Dermis microvascular lymphatic vessel endothelial cell (primary cell): ENCODE results near the gene SPPL3. TPM values are rescaled to one million over a fixed set of nuclear protein-coding genes. Genes with fewer than 3 reads are reported as not detected.
A peak's percentile ranks its signal among the peaks of the same experiment; 100 is the strongest.
"Not testable (repeated sequence)": the region's sequence is repeated elsewhere in the genome, so short reads cannot be mapped to it uniquely, and the experiment has no call there.

Source experiments
- DNase-seq, 2 donors: peaks; one replicate each; pipeline versions ENCODE4 v3.0.0 to v3.0.0-alpha.2; 2010; ENCODE audit warnings: low read depth in 2 of 2
- total RNA-seq: library from RNA; depleted of rRNA; stranded (reverse); fragments of >200 nt; gene quantifications from 2 replicates; pipeline ENCODE4 v1.2.1, GENCODE V29; 2014

The SPPL3 gene
- total RNA-seq, 1 donor from 2014 or later = 3.5 TPM

DNA sequence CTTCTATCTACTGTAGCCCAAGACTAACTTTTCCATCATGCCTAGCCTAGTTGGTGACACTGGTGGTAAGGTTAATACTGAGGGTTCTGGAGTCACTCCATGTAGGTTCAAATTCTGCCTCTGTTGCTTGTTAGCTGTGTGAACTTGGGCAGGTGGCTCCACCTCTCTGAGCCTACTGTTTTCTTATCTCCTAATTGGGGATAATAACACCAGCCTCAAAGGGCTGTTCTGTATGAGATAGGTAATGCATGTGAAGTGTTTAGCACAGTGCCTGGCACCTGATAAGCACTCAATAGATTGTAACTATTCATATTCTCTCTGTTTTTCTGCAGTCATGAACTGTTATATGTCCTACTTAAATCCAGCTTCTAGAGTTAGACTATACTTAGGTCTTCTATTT is 17.5 kb upstream of the SPPL3 start:
- DNase-seq = no peak

- DNase-seq = no peak
These were observed 16.0 kb upstream of the SPPL3 start for GRCh38 chr12:120920178-120920577.

DNA sequence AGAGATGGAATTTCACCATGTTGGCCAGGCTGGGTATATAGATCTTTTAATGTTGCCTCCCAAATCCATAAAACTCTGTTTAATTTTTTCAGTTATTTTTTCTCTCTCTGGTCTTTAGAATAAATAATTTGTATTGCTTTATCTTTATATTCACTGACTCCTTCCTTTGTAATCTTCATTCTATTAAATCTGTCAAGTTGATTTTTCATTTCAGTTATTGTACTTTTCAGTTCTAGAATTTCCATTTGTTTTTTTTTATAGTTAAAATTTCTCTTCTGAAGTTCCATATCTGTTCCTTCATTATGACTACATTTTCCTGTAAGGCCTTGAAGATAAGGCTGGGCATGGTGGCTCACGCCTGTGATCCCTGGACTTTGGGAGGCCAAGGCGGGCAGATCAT is 13.6 kb upstream of the SPPL3 start:
- DNase-seq = no peak

- no peak for DNase-seq
These were observed 12.4 kb upstream of the SPPL3 start for GRCh38 chr12:120916561-120916960.

DNA sequence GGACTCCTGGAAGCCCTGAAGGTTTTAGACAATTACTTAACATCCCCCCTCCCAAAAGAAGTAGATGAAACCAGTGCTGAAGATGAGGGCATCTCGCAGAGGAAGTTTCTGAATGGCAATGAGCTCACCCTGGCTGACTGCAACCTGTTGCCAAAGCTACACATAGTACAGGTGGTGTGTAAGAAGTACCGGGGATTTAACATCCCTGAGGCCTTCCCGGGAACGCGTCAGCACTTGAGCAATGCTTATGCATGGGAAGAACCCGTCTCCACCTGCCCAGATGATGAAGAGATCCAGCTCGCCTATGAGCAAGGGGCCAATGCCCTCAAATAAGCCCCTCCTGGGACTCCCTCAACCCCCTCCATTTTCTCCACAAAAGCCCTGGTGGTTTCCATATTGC is 10.6 kb upstream of the SPPL3 start:
- no peak for DNase-seq

DNA sequence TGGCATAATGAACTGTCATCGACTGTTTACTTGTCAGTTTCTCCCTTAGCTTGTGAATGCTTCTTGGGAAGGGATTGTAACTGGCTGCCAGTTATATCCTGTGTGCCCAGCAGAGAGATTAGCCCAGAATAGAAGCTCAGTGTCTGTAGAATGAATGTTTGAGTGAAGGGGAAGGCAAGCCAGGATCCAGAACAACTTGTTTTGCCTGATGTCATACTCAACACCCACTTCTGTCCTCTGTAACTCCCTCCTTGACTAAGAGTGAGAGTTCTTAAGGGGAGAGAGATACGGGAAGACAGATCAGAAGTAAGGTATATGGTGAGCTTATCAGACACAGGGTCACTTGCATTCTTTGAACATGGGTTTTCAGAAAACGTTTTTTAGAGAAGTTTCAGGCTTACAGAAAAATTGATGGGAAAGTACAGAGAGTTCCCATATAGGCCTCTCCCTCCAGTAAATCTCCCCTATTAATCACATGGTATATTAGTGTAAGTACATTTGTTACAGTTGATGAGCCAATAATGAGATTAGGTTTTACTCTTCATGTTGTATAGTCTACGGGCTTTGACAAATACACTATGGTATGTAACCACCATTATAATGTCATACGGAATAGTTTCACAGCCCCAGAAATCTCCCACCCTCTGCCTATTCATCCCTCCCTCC is 5.6 kb upstream of the SPPL3 start:
- DNase-seq = no peak

DNA sequence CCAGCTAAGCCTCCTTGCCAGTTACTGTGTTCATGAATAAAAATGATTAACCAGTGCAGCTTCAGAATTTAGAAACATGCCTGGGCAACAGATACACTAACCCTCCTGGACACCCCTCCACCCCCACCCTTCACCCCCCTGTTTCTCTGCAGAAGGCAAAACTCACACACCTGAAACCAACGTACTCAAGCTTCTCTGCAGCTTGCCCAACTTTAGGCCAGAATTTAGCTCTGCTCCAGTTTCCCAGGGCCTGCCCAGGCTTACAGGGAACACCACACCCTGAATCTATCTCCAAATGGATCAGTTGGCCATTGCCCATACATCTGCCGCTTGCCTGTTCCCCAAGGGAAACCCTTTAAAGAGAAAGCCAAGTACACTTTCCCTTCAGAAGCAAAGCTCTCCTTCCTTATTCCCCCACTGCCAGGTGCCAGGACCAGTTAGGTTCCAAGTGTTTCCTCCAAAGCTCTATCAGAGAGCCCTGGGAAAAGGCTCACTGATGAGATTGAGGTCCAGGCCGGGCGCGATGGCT is 1.8 kb upstream of the SPPL3 start:
- no peak for DNase-seq

DNA sequence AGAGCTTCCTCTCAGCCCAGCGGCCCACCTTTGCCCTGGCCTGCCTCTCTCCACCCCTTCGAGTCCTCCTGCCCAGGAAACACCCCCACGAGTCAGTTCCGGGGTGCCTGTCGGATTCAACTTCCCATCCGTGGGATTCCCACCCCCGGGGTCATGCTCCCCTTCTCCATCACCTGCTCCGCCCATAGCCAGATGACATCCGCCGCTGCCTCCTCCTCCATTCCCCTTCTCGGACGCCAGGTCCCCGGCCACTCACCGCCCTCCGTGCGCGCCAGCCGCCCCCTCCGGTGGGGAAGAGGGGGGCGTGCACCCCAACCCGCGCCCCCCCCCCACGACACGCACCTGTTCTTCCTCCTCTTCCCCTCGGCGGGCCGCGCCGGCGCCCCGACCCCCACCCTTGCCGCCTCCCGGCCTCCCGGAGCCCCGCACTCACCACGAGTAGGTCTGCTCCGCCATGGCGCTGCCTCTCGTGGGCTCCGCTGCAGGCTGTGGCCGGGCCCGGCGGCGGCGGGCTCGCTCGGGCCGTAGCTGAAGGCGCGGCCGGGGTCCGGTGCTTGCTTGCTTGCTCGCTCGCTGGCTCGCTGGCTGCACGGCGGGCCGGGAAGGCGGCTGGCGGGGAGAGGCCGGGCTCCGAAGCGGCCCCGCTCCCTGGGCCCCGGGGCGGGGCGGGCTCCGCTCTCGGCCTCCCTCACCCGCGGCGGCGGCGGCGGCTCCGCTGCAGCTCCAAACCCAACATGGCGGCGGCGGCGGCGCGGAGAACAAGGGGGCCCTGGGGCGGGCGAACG is 554 bp downstream of the SPPL3 start:
- peak in 1 of 2 donors; percentile 49 for DNase-seq

DNA sequence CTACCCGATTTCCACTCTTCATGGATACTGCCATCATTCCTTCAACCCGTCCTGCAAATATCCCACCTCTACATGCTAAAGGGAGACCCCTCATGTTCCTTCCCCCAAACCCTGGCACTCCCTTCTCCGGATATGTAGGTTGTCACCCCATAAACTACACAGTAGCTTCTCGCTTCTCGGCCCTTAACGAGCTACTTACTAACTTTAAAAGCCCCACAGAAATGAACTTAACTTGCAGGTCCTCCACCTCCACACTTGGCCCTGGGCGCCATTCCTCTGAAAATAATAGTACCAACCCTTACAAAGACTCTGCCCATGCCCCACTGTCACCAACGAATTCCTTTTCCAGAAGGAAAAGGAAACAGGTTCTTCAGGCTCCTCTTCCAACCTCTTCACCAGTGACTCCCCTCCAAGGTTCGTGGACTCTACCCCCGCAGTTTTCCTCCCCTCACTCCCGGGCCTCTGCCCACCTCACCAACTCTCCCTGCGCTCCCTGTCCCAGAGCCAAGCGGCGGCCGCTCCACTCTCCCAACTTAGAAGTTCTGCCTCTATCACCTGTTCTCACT is 1.2 kb downstream of the SPPL3 start:
- DNase-seq = no peak

DNA sequence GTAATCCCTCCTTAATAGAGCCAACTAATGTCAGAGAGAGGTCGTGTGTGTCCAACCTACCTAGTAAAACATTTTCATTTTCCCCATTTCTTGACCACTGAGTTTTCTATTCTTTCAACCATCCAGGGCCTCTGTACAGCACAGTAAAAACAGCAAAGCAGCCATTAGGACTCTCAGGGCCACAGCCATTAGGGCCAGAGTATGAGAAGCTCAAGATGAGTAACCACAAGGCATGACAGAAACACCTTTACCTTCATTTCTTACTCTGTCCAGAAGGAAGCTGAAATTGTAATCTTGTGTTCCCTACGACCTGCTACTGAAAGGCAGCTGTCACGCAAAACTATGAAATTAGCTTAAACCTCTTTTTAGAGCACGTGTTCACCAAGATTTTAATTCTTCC is 2.3 kb downstream of the SPPL3 start:
- DNase-seq = no peak

- not testable (repeated sequence) for DNase-seq
These were observed 3.1 kb downstream of the SPPL3 start for GRCh38 chr12:120901101-120901500.

DNA sequence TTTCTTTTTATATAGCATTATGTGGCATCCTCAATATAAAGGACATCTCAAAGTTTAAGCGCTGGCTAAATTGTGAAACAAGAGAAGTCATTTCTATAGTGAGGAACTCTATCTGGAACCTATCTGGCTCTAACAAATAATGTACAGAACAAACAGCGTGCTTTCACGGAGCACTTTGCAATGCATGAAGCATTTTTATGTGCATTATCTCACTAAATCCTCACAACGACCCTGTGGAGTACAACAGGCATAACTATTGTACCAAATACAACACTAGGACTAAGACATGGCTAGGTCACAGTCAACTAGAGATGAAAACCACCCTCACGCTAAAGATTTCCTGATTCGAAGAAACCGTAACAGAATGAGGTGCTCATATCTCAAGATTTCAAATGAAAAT is 8.6 kb downstream of the SPPL3 start:
- DNase-seq = no peak

DNA sequence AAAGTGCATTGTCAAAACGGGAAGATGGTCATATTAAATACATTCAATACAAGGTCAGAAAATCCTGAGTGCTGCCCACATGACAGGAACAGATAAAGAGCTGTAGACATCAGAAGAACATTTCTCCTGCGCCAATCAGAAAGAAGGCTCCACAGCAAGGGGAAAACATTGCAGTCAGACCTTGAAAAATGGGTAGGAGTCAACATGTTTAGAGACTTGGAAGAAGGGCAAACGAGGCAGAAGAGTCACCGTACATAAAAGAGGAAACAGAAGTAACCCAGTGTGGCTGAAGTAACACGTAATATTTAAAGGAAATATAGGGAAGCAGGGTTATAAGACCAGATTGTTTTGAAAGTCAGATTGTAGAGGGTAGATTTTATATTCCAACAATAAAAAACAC is 11.9 kb downstream of the SPPL3 start:
- no peak for DNase-seq

DNA sequence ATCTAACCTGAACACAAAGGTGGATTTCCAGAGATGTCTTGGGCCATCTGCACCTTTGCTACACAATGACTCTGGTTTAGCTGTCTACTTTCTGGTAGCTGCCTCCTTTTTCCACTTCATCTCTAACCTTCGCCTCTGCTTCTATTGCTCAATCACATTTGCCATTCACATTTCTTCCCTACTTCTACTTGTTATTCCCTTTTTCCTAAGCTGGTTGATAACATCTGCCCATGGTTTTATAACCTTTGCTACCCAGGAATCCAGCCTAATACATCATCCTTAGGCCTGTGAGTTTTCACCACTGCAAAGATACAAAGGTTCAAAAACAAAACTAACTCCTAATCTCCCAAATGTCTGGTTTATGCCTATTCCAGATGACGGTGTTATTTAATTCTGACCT is 13.2 kb downstream of the SPPL3 start:
- DNase-seq = no peak

DNA sequence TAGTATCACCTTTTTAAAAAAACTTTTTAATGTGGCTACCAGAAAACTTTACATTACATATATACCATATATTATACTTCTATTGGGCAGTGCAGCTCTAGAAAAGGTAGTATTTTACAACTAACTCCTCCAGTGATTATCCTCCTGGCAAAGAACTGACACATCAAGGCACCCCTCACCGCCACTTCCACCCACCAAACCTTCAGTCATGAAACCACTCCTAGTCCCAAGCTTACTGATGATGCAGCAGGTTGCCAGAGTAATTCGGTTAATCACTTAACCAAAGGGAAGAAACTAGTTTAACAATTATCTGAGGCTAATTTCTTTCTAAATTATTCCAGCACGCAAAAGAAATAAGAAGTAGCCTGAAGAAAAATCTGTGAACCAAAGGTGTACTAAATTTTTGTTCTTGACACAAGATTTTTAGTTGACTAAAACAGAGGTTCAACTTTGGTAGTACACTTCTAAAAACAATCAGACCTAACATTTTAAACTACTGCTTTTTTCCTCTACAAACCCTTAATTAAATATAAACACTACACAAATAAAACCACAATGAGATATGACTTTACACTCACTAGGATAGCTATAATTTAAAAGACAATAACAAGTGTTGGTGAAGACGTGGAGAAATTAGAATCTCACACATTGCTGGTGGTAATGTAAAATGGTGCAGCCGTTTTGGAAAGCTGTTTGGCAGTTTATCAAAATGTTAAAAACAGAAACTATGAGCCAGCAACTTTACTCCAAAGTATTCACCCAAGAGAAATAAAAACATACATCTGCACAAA is 16.7 kb downstream of the SPPL3 start:
- no peak for DNase-seq

DNA sequence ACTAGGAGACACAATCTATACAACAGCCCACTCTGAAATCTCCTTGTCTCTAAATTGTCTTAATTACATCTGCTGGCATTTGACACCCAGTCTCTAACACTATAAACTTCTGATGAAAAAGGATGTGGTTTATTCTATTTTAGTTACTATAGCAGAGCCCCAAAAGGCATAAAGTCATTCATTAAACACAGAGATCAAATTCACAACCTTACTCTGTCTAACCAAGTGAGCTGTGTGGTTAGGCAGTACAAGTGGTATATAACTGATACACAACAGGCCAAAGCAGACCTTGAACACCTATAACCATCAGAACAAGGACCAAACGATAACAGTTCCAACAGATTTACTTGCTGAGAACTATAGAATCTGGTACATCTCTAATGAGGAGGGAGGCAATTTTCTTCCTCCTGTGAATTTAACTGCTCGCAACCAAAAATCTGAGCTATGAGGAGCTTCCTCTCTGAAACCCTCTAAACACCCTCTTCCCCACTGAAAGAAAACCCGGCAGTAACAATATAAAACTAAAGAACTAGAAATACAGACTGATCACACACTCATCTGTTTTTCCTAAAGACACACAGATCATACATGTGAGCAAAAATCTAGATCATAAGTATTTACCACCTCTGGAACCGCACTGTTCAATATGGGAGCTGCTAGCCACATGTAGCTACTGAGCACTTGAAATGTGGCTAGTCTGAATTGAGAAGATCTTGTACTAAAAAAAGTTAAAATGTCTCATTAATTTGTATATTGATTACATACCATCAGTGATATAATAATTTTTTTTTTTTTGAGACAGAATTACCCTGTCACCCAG is 17.7 kb downstream of the SPPL3 start:
- no peak for DNase-seq

GRCh38 chr12:120885521-120885920 is 18.6 kb downstream of the SPPL3 start:
- no peak for DNase-seq

DNA sequence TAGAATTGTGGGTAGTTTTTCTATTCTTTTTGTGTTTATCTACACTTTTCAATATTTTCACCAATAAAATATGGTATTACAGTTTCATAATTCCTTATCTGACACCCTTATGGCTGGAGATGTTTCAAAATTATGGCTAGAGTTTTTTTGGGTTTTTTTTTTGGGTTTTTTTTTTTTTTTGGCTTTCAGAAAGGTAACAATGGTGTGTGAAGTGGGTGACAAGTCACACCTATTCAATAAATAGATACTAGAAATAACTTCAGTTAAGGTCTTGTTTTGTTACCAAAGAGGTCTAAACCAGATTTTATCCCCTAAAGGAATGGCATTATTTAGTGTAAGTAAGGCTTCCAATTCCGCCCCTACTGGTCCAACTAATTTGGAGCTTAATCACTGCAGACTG is 19.5 kb downstream of the SPPL3 start:
- no peak for DNase-seq

- no peak for DNase-seq
These were observed 22.1 kb downstream of the SPPL3 start for GRCh38 chr12:120882055-120882555.

DNA sequence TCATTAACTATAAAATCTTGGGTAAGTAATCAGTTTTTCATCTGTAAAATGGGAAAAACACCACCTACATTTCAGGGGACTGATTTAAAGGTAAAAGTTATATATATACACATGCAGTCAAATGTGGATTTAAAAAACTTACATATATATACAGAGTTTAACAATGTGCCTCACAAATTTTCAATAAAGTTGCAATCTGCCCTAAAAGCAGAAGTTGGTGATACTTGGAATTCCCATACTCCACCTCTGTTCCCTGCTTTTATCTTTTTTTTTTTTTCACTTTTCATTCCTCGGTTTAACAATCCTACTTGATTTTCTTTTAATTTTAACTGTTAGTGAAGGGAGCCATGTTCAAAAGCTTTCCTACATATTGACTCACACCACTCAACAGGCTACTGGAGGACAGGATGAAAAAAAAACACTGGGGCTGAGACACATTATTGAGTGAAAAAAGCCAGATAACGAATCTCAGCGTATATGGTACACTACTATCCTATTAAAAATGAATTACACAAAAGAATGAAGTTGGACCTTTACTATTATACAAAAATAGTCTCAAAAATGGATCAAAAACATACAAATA is 24.3 kb downstream of the SPPL3 start:
- no peak for DNase-seq
